Activated T-cell treated with anti-CD3 and anti-CD28 coated beads, Interleukin-2, amount 50 U/mL, for 1 hour (primary cell): ENCODE data around the gene NOS3.
"Not testable (repeated sequence)": the region's sequence is repeated elsewhere in the genome, so short reads cannot be mapped to it uniquely, and the experiment has no call there.

Experiments
- DNase-seq: peaks from one replicate; pipeline ENCODE4 v3.0.0-alpha.2; 2020

The NOS3 gene

DNA sequence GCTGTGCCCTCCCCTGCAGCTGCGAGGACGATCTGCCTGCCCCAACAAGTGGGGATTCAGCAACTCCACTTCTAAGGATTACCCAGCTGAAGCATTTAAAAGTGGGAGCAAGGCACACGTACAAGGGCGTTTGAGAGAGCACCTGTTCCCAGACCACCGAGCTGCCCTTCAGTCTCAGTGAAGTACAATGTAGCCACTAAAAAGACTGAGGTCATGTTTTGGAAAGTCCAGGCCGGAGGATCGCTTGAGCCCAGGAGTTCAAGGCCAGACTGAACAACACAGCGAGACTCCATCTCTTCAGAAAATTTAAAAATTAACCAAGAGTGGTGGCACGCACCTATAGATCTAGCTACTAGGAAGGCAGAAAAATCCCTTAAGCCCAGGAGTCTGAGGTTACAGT lies 14.7 kb downstream of the NOS3 start:
- DNase-seq: no peak

DNA sequence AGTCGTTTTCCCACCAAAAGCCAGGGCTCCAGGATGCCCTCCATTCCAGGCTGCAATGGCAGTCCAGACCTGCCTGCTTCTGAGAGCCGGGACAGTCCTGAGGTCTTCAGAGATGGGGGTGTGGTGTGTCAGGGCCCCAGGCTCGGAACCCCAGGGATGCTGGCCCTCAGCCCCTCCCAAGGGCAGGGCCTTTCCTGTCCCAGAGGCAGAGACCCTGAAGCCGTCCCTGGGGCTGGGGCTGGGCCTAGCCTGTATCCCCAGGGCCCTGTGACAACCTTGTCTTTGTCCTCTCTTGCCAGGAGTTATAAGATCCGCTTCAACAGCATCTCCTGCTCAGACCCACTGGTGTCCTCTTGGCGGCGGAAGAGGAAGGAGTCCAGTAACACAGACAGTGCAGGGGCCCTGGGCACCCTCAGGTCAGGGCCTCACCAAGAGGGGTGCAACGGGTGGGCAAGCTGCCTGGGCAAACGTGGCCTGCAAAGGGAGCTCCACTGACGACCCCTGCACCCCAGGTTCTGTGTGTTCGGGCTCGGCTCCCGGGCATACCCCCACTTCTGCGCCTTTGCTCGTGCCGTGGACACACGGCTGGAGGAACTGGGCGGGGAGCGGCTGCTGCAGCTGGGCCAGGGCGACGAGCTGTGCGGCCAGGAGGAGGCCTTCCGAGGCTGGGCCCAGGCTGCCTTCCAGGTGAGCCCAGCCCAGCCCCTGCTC lies 15.9 kb downstream of the NOS3 start:
- DNase-seq: no peak

DNA sequence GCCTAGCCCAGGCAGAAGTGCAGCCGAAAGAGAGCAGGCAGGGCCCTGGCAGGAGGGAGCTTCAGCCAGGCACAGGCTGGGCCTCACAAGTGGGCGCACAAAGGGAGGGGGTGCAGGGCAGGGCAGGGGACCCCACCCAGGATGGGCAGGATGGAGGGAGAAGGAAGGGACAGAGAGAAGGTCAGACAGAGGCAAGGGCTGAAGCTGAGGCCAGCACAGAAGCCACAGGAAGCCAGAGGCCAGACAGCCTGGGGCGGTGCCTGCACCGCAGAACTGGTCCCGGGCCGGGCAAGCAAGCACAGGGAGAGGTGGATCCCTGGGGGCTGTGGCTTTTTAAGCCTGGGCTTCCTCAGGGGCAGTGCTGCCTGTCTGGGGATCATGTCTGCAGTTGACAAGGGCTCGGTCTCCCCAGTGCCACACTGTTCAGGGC lies 16.7 kb downstream of the NOS3 start:
- no peak for DNase-seq

DNA sequence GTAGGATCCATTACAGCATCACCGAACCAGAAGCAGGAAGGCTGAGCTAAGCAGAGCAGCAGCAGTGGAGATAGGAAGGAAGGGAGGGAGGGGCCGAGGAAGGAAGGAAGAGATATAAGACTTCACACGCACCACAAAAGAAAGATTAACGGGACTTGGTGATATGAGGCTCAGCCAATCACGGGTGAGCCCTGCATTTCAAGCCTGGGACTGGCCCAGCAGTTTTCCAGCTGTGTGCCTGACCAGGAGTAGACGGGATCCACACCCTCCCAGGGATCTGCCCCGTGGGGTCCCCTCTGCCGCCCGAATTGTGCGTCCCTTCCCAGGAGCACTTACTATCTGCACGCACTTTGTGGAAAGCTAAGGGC lies 17.3 kb downstream of the NOS3 start:
- DNase-seq: no peak

DNA sequence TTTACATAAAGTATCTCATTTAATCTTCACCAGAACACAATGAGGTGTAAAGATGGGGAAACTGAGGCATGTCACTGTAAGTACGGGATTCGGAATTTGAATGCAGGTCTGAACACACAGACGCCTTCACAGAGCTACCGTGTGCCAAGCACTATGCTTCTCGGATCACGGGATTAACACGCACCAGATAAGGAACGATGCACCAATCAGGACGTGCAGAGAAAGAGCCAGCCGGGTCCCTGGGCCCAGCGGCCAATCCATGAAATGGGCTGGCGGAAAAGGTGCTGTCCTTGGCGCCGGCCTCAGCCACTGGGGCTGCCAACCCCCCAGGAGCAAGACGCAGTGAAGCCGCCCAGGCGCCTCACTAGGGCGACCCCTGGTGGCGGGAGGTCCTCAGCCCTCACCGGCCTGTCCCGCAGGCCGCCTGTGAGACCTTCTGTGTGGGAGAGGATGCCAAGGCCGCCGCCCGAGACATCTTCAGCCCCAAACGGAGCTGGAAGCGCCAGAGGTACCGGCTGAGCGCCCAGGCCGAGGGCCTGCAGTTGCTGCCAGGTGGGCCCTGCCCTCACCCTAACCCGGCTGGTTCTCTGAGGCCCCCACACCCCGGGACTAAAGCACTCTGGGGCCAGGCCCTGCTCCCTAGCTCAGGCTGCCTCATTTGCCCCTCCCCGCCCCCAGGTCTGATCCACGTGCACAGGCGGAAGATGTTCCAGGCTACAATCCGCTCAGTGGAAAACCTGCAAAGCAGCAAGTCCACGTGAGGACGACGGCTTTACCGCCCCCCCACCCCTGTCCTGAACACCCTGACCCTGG lies 17.9 kb downstream of the NOS3 start:
- peak; percentile 83 for DNase-seq

DNA sequence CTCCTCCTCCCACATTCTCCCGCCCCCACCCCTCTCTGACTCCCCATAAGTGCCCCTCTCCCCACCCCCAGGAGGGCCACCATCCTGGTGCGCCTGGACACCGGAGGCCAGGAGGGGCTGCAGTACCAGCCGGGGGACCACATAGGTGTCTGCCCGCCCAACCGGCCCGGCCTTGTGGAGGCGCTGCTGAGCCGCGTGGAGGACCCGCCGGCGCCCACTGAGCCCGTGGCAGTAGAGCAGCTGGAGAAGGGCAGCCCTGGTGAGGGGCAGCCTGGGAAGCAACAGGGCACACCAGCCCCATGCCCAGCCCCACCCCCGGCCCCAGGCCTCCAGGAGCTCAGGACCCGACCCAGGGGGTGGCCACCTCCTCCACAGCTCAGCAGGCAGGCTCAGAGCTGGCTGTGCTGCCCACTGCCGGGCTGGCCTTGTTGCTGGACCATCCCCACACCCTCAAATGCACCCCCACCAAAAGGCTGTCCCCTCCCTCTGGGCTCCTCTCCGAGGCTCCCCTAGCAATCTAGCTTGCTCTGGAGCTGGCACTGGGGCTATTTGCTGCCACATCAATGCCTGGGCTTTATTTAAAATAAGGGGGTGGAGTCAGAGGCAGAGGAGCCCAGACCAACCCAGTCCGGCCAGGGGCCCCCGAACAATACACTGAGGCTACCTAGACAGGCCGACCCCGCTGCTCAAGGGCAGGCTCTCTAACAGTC lies 18.7 kb downstream of the NOS3 start:
- no peak for DNase-seq

DNA sequence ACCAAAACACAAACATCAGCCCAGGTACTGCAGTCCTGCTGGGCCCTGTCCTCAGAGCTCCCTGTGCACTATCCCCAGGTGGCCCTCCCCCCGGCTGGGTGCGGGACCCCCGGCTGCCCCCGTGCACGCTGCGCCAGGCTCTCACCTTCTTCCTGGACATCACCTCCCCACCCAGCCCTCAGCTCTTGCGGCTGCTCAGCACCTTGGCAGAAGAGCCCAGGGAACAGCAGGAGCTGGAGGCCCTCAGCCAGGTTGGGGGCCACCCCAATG lies 19.2 kb downstream of the NOS3 start:
- no peak for DNase-seq

DNA sequence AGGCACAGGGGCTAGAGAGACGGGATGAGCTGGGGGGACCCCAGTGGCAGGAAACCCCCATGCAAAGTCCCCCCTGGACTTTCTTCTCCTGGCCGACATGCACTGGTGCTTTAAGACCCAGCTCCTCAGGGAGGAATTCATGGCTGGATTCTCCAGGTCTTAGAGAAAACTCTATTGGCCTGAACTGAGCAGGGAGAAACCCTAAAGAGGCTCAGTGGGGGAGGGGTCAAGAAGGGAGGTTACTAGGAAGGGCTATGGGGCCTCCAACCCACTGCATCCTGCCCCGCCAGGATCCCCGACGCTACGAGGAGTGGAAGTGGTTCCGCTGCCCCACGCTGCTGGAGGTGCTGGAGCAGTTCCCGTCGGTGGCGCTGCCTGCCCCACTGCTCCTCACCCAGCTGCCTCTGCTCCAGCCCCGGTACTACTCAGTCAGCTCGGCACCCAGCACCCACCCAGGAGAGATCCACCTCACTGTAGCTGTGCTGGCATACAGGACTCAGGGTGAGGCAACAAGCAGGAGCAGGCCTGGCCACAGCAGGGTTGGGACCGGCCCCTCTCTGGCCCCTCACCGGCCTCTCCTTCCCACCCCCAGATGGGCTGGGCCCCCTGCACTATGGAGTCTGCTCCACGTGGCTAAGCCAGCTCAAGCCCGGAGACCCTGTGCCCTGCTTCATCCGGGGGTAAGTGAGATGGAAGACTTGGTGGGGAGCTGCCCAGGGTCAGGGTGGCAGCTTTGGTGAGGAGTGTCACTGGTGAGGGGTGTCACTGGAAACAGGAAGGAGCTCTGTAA lies 19.7 kb downstream of the NOS3 start:
- DNase-seq: no peak

DNA sequence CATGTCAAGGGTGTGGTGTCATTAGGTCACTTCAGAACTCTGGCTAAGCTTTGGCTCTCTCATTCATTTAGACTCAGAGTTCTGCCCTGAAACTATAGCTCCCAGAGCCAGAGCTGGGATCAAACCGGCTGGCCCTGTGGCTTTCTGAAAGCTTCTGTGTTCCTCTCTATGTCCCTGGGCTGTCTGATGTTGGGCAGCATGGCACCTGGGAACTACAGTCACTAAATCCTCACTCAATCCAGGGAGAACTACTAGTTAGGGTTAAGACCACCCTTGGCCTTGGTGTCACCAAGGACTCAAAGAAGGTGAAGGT lies 20.2 kb downstream of the NOS3 start:
- no peak for DNase-seq

DNA sequence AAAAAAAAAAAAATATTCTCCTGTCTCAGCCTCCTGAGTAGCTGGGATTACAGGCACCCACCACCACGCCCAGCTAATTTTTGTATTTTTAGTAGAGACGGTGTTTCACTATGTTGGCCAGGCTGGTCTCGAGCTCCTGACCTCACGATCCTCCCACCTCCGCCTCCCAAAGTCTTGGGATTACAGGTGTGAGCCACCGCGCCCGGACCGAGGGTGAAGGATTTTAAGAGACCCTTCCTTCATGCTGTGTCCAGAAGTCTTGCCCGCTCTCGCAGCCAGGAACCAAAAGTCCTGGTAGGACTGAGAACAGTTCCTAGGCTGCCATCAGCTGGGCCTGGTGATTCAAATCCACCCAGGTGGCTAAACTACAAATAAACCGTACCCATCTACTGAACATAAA lies 20.8 kb downstream of the NOS3 start:
- DNase-seq: not testable (repeated sequence)

DNA sequence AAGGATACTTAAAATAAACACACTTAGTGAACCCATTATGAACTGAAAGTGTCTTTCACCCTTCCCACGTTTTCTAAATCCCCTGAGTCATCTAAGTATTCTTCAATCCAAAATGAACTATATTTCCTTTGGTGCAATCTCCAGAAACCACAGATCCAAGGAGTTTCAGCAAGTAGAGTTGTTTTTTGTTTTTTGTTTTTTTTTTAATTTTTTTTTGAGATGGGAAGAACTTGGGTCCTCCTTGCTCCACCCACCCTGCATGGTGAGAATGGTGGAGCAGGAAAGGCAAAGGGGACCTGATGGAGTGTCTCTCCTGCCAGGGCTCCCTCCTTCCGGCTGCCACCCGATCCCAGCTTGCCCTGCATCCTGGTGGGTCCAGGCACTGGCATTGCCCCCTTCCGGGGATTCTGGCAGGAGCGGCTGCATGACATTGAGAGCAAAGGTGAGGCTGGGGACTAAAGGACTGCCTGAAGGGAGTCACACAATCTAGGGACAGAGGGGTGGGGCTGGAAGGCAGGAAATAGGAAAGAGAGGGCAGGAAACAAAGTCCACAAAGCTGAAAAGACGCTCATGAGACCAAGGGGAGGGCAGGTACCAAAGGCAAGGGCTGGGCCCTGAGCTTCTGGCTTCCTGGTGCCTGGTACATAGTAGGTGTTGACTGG lies 21.3 kb downstream of the NOS3 start:
- DNase-seq: no peak

DNA sequence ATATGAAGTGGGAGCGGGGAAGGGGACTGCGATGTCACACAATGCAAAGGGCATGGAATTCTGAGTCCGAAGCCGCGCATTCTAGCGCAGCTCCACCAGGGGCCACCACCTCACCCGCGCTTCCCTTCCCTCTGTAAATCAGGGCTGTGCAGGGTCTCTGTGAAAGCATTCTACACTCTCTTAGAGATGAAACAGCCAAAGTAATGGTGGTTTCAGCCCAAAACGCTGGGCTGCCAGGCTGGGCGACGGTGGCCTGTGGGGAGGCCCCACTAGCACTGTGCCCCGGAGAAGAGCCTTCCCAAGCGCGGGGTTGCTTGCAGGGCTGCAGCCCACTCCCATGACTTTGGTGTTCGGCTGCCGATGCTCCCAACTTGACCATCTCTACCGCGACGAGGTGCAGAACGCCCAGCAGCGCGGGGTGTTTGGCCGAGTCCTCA lies 22.1 kb downstream of the NOS3 start:
- no peak for DNase-seq

DNA sequence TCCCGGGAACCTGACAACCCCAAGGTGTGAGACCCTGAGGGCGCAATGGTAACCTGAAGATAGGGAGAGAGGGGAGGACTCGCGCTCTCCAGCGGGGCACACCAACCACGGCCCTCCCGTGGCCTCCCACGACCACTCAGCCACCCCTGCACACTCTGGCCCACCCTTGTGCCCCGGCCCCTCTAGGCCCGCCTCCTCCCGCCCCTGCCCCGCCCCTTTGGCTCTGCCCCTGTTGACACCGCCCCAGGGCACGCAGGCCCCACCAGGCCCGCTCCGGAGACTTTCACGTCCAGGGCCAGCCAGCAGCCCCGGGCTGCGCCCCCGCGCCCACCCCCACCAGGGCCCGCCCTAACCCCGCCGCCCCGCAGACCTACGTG lies 22.5 kb downstream of the NOS3 start:
- no peak for DNase-seq

DNA sequence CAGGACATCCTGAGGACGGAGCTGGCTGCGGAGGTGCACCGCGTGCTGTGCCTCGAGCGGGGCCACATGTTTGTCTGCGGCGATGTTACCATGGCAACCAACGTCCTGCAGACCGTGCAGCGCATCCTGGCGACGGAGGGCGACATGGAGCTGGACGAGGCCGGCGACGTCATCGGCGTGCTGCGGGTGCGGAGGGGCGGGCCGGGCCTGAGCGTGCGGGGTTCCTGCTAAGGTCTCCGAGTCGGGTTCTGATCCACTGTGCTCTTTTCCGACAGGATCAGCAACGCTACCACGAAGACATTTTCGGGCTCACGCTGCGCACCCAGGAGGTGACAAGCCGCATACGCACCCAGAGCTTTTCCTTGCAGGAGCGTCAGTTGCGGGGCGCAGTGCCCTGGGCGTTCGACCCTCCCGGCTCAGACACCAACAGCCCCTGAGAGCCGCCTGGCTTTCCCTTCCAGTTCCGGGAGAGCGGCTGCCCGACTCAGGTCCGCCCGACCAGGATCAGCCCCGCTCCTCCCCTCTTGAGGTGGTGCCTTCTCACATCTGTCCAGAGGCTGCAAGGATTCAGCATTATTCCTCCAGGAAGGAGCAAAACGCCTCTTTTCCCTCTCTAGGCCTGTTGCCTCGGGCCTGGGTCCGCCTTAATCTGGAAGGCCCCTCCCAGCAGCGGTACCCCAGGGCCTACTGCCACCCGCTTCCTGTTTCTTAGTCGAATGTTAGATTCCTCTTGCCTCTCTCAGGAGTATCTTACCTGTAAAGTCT lies 23.1 kb downstream of the NOS3 start:
- DNase-seq: peak; percentile 86

DNA sequence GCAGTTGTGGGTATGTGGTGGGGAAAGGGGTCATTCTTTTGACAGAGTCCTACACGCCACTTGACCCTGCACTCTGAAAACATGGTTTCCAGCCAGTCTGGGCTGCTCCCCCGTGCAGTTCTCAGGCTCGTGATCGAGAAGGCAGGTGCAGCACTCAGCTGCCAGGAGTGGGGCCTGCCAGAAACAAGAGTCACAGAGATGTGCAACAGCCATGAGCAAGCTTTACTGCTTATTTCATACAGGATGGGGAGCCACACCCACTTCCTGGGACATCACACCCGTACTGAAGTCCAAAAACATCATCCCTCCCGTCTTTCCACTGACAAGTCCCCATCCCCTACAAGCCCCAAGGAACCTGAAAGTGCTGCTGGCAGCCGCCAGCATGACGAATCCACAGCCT lies 24.1 kb downstream of the NOS3 start:
- no peak for DNase-seq

DNA sequence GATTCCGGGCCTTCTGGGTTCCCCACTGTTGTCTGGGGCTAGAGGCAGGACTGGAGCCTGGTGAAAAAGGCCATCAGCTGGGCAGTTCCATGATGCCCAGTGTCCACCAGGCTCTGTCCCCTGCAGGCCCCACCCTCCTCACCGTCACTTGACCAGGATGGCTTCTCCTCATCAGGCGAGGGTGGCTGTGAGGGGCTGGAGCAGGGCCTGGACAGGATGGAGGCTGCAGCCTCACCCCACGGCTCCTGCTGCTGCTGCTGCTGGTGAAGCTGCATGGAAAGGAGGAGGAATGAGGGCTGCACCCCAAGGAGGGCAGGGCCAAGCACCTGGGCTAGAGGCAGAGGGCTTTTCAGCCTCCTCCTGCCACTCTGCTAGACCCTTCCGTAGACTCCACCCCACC lies 25.1 kb downstream of the NOS3 start:
- no peak for DNase-seq

DNA sequence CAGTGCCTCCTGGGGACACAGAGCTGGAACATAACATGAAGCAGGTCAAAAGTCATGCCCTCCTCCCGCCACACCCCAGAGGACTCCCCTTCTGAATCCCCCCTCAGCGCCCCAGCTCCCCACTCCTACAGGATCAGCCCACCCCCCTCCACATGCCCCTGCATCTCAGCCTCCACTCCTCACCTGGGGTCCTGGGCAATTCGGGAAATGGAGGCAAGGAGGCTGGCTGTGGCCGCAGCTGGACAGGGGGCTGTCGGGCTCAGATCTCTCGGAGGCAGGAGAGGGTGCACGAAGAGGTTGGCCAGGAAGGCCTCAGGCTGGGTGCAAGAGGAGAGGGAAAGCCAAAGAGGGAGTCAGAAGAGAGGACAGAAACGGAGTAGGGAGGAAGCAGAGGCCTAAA lies 25.7 kb downstream of the NOS3 start:
- DNase-seq: no peak

DNA sequence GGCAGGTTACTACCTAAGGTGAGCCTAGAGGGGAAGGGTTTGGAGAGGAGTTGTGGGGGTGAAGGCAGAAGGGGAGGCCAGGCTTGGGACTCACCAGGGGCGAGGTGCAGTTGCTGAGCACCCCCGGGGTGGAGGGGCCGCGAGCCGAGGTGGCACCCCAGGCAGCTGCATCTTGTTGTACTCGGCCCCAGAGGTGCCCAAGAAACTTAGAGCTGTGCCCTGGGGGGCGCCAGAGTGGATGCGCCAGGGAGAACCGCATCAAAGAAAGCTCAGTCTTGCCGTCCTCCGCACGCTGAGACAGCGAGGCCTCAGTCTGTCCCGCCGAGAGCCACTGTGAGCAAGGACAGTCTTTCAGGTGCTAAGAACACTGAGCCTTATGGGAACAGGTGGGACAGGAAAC lies 26.1 kb downstream of the NOS3 start:
- no peak for DNase-seq

DNA sequence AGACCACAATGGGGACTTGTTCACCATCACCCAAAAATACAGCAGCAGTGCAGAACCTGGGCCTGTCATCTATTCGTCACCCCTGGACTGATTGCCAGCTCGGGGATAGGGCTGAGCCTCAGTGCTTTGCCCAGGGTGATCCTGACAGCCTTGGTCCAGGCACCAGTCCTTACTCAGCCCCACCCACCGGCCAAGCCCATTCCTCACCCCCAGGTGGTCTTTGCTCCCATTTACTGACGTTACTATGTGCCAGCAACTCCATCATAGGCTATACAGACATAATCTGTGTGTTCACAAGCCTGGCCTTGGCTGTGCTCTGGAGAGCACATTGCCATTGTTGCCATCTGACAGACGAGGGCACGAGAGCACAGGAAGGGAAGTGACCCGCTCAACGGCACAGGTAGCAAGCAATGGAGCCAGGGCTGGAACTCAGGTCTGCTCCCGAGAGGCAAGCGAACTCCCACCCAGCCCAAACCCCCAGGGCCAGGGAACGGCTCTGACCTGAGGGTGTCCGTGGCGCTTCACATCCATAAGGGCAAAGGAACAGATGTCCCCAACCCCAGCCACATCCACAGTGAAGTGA lies 26.6 kb downstream of the NOS3 start:
- DNase-seq: no peak

DNA sequence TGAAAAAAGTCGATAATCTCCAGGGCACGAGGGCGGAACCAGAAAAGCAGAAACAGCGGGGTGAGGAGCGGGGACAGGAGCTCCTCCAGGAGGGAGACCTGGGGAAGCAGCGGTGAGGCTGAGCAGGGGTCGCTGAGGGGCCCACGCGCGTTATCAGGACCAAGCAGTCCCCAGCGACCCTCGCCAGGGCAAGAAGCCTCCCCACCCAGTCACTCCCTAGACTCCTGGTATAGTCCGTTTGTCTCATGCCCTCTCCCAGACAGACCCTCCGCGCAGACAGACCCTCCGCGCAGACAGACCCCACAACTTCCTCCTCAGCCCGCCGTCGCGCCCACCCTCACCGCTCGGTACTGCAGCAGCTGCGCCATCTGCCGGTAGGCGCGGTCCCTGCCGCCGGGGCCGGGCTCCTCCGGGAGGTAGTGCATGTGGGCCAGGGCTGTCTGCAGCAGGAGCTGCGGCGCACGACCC lies 27.2 kb downstream of the NOS3 start:
- peak; percentile 88 for DNase-seq

DNA sequence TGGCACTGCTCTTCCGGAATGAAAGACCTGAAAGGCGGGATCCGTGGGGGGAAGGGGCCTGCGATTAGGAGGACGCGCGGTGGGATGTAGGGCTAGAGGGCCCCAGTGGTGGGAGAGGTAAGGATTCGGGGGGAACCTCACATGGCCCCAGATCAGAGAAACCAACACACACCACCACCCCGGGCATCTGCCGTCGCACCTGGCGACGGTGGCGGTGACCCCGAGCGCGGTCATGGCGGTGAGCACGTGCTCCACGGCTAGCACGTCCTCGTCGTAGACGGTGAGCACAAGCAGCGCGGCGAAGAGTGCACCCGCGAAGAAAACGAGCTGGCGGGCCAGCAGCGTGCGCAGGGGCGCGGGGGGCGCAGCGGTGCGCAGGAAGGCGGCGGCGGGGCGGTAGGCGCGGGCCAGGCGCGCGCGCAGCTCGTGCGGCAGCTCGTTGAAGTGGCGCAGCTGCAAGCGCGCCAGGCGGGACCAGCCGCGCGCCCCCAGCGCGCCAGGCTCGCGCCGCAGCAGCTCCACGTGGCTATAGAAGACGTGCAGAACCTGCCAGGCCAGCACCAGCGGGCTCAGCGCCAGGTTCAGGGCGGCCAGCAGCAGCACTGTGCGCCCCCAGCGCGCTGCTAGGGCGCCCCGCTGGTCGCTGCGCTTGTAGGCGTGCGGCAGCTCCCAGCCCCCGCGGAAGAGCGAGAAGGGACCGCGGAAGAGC lies 27.8 kb downstream of the NOS3 start:
- DNase-seq: peak; percentile 64
